Endothelial cell (in vitro differentiated cells): ENCODE data around the gene HSPA12A. TPM values are rescaled to one million over a fixed set of nuclear protein-coding genes. Genes with fewer than 3 reads are reported as not detected.

Source experiments
- DNase-seq: peaks from one replicate; pipeline ENCODE4 v3.0.0; 2021; ENCODE audit warnings: low spot score
- H3K27ac Mint-ChIP-seq: one replicate; pipeline ENCODE4 v1.8.0; 2021; ENCODE audit warnings: mixed read lengths, inconsistent platforms; ENCODE audit not compliant: unreplicated experiment
- H3K27me3 Mint-ChIP-seq: one replicate; pipeline ENCODE4 v1.8.0; 2021; ENCODE audit warnings: mild to moderate bottlenecking, moderate library complexity, mixed read lengths, inconsistent platforms; ENCODE audit not compliant: unreplicated experiment
- H3K36me3 Mint-ChIP-seq: one replicate; pipeline ENCODE4 v1.8.0; 2021; ENCODE audit warnings: mild to moderate bottlenecking, low read depth, mixed read lengths, inconsistent platforms; ENCODE audit not compliant: unreplicated experiment
- H3K4me1 Mint-ChIP-seq: one replicate; pipeline ENCODE4 v1.8.0; 2021; ENCODE audit warnings: mild to moderate bottlenecking, mixed read lengths, inconsistent platforms; ENCODE audit not compliant: unreplicated experiment
- H3K4me3 Mint-ChIP-seq: one replicate; pipeline ENCODE4 v1.8.0; 2021; ENCODE audit warnings: mild to moderate bottlenecking, mixed read lengths, inconsistent platforms; ENCODE audit not compliant: unreplicated experiment
- H3K9me3 Mint-ChIP-seq: one replicate; pipeline ENCODE4 v1.8.0; 2021; ENCODE audit warnings: mixed read lengths, inconsistent platforms; ENCODE audit not compliant: unreplicated experiment
- CTCF ChIP-seq: fragments of 200-600 bp; sonication (generic); IDR thresholded peaks from one replicate; pipeline ENCODE4 v1.5.0; 2021; ENCODE audit warnings: antibody characterized with exemption; ENCODE audit not compliant: unreplicated experiment
- total RNA-seq: library from RNA; stranded (reverse); fragmentation: NEBNext Ultra II Directional; extraction: Animal tissue kit (Norgen Biotek cat#: 25700); gene quantifications from one replicate; pipeline ENCODE4 v1.2.1, GENCODE V29; 2021; ENCODE audit not compliant: unreplicated experiment

Gene HSPA12A
- total RNA-seq, 1 donor from 2014 or later = 2.8 TPM

DNA sequence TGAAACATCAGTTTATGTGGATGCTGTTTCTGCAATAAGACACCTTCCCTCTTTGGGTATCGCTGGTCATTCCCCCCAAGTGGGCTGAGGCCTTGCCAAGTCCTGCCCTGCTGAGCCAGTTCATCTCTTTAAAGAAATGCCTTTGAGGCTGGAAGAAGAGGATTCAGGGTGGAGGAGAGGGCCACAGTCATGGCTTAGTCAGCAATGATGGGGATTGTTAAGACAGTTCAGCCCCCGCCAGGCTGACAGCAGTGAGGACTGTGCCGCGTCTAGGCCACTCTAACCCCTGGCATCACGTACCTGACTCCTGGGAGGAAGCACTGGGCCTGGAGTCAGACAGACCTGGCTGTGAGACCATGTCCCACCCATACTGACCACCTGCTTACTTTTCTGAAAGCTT is 73.3 kb downstream of the HSPA12A start:
- Mint-ChIP-seq H3K4me1 (peaks cover 9% of the 10 kb centered on the region), H3K4me3 (peak overlapping the region; percentile 78), H3K27me3 (peaks cover 2% of the 10 kb centered on the region), H3K27ac (no peak overlapping the region), H3K9me3 (no peaks in the 10 kb centered on the region), H3K36me3 (peaks cover 6% of the 10 kb centered on the region)
- TF ChIP-seq CTCF = no peak
- DNase-seq = no peak

DNA sequence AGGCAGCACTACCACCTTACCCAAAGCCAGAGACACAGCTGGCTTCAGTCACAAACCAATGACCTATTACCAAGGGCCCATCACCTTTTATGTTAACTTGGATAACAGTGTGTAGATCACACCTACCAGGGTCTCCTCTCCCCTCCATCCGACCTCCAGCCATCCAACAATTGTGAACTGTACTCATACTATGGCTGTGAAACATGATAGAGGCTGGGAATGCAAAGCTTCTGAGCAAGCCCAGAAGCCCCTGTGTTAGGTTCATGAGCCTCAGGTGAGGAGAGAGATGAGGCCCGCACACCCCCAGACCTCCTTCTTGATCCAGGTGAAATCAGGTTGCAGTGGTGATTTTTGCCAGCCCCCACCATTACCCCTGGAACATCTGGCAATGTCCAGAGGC is 73.9 kb downstream of the HSPA12A start:
- Mint-ChIP-seq H3K27ac (no peak overlapping the region), H3K9me3 (no peaks in the 10 kb centered on the region), H3K27me3 (peaks cover 2% of the 10 kb centered on the region), H3K4me1 (peaks cover 9% of the 10 kb centered on the region), H3K36me3 (peaks cover 6% of the 10 kb centered on the region), H3K4me3 (no peak overlapping the region)
- TF ChIP-seq CTCF = no peak
- DNase-seq = no peak

DNA sequence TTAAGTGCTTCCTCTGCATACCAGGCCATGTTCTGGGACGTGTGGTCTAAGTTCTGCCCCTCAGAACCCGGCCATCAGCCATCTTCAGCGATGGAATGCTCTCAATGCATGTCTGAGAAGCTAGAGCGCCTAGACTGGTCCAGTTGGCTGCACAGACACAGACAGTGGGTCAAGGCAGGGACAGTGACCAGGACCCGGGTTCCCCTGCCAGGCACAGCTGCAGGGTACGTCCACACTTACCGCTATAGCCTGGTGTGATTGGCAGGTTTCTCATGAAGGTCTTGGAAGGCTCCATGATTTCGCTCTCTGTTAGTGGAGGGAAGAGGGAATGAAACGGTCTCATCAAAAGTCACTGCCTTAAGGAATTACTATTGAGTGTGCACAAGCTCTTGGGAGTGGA is 74.3 kb downstream of the HSPA12A start:
- peaks cover 2% of the 10 kb centered on the region for H3K27me3 Mint-ChIP-seq
- peaks cover 9% of the 10 kb centered on the region for H3K4me1 Mint-ChIP-seq
- H3K4me3 Mint-ChIP-seq = no peak overlapping the region
- no peak for TF ChIP-seq CTCF
- H3K27ac Mint-ChIP-seq = no peak overlapping the region
- no peak for DNase-seq
- H3K36me3 Mint-ChIP-seq = peaks cover 6% of the 10 kb centered on the region
- no peaks in the 10 kb centered on the region for H3K9me3 Mint-ChIP-seq

DNA sequence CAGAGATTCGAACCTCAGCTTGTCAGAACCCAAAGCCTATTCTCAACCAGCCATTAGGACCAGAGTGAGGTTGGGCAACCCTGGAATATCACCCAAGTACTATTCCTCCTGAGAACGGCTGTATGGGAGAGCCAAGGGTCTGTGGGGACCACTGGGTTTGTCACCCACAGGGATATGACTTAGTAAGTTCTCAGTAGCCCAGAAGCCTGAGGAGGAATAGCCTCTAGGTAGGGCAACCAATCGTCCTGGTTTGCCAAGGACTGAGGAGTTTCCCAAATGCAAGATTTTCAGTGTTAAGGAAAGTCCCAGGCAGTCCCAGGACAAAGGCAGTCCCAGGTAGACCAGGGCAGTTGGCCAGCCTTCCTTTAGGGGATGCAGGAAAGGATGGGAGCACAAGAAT is 74.9 kb downstream of the HSPA12A start:
- H3K4me1 Mint-ChIP-seq = peaks cover 11% of the 10 kb centered on the region
- peaks cover 6% of the 10 kb centered on the region for H3K36me3 Mint-ChIP-seq
- no peak overlapping the region for H3K27ac Mint-ChIP-seq
- peaks cover 2% of the 10 kb centered on the region for H3K27me3 Mint-ChIP-seq
- no peaks in the 10 kb centered on the region for H3K9me3 Mint-ChIP-seq
- no peak for DNase-seq
- no peak for TF ChIP-seq CTCF
- H3K4me3 Mint-ChIP-seq = no peak overlapping the region

GRCh38 chr10:116665541-116666125 is 76.7 kb downstream of the HSPA12A start:
- DNase-seq = no peak
- H3K4me3 Mint-ChIP-seq = no peak overlapping the region
- peaks cover 6% of the 10 kb centered on the region for H3K36me3 Mint-ChIP-seq
- peaks cover 12% of the 10 kb centered on the region for H3K4me1 Mint-ChIP-seq
- H3K27ac Mint-ChIP-seq = no peak overlapping the region
- H3K9me3 Mint-ChIP-seq = no peaks in the 10 kb centered on the region
- no peak for TF ChIP-seq CTCF
- peaks cover 2% of the 10 kb centered on the region for H3K27me3 Mint-ChIP-seq
